GM12878 (cell line): ENCODE measurements around the gene SULT2B1. TPM values are rescaled to one million over a fixed set of nuclear protein-coding genes. Genes with fewer than 3 reads are reported as not detected.

Source experiments
- ATAC-seq: fragments of 200-7000 bp; cut with Tn5 transposase; 3 replicates; pipeline ENCODE4 v1.9.1; 2020; ENCODE audit warnings: mild to moderate bottlenecking, moderate library complexity
- BruUV-seq: library from RNA; stranded (reverse); fragments of 400-500 nt; replicated peaks from 2 replicates; lab custom pipeline; 2021; lab: Mats Ljungman, UMichigan
- CTCF ChIA-PET: fragments of 300-600 bp; sonication (Branson Sonifier 250); formaldehyde crosslinking; extraction: SDS; loops from one replicate; lab custom pipeline; 2021; ENCODE audit warnings: inconsistent platforms; lab: Yijun Ruan, JAX
- POLR2A ChIA-PET: fragments of 350-600 bp; formaldehyde crosslinking; extraction: SDS; loops from one replicate; lab custom pipeline; 2021; ENCODE audit warnings: inconsistent platforms; lab: Charles Lee
- RAD21 ChIA-PET: fragments of 300-600 bp; sonication (Branson Sonifier 250); formaldehyde crosslinking; loops from one replicate; lab custom pipeline; 2023; ENCODE audit warnings: antibody characterized with exemption; ENCODE audit not compliant: unreplicated experiment; lab: Charles Lee
- SMC1A ChIA-PET: fragments of 300-600 bp; sonication (Branson Sonifier 250); formaldehyde crosslinking; loops from one replicate; lab custom pipeline; 2023; ENCODE audit not compliant: unreplicated experiment, uncharacterized antibody; lab: Charles Lee
- DNase-seq: peaks from one replicate; pipeline ENCODE4 v3.0.0-alpha.2; 2011; ENCODE audit warnings: low read depth, low spot score
- FAIRE-seq: peaks from 3 replicates; lab custom pipeline; 2011; peaks lifted over from hg19 to GRCh38; lab: Jason Lieb, UNC
- H2AFZ ChIP-seq: 2 replicates; pipeline ENCODE4 v1.6.0; 2011; ENCODE audit warnings: low read depth, low read length, control low read depth; ENCODE audit not compliant: control insufficient read depth
- H3K27ac ChIP-seq: 2 replicates; pipeline ENCODE4 v1.5.1; 2011; ENCODE audit warnings: control low read depth; ENCODE audit not compliant: control insufficient read depth, insufficient read depth
- H3K27me3 ChIP-seq, 2 experiments: replicated peaks in 1 of 2; 2 replicates each; pipeline versions ENCODE4 v1.6.0 to v1.6.1; 2011; ENCODE audit warnings: low read length in 1 of 2; ENCODE audit not compliant: control insufficient read depth in 2 of 2, insufficient read depth in 2 of 2
- H3K36me3 ChIP-seq, 2 experiments: 2 replicates each; pipeline ENCODE4 v1.5.1; 2011; ENCODE audit warnings: low read length in 1 of 2; ENCODE audit not compliant: control insufficient read depth in 2 of 2, insufficient read depth in 2 of 2
- H3K4me1 ChIP-seq: 2 replicates; pipeline ENCODE4 v1.6.1; 2011; ENCODE audit warnings: mild to moderate bottlenecking, low read length, moderate library complexity, mixed read lengths; ENCODE audit not compliant: control insufficient read depth, insufficient read depth
- H3K4me2 ChIP-seq: 2 replicates; pipeline ENCODE4 v1.6.0; 2011; ENCODE audit warnings: control low read depth; ENCODE audit not compliant: control insufficient read depth, insufficient read depth
- H3K4me3 ChIP-seq: fragments of 200-600 bp; sonication (generic); 2 replicates; pipeline ENCODE4 v1.5.1; 2016
- H3K79me2 ChIP-seq: 2 replicates; pipeline ENCODE4 v1.6.0; 2011; ENCODE audit warnings: low read length; ENCODE audit not compliant: control insufficient read depth, insufficient read depth
- H3K9ac ChIP-seq: 2 replicates; pipeline ENCODE4 v1.8.0; 2011; ENCODE audit warnings: low read length, control low read depth, mixed read lengths; ENCODE audit not compliant: control insufficient read depth, insufficient read depth
- H3K9me3 ChIP-seq: replicated peaks from 3 replicates; pipeline ENCODE4 v1.5.1; 2011; ENCODE audit warnings: mild to moderate bottlenecking, low read length; ENCODE audit not compliant: control insufficient read depth, insufficient read depth
- H4K20me1 ChIP-seq: 2 replicates; pipeline ENCODE4 v1.6.0; 2011; ENCODE audit not compliant: control insufficient read depth, insufficient read depth
- BMI1 ChIP-seq: fragments of 450-650 bp; IDR thresholded peaks from 2 replicates; pipeline ENCODE4 v1.6.1; 2016; ENCODE audit warnings: mild to moderate bottlenecking, moderate library complexity, borderline replicate concordance
- SMC3 ChIP-seq: IDR thresholded peaks from 2 replicates; pipeline ENCODE4 v1.6.1; 2011; ENCODE audit warnings: low read length, improper control_type of control experiment, borderline replicate concordance
- SREBF2 ChIP-seq: IDR thresholded peaks from 2 replicates; pipeline ENCODE4 v1.6.1; 2012; ENCODE audit warnings: mild to moderate bottlenecking, low read length
- WGBS: methylation state at CpG from one replicate; pipeline ENCODE4 v1.1.6; 2016; ENCODE audit warnings: low lambda C conversion rate; ENCODE audit not compliant: insufficient replicate concordance, insufficient coverage; ENCODE audit errors: missing lambda C conversion rate; 5-methylcytosine and 5-hydroxymethylcytosine counted together
- in situ Hi-C: fragments of 300-500 bp; cut with MboI; formaldehyde crosslinking; loops from 9 replicates; pipeline ENCODE4 v1.14.3; 2018; ENCODE audit warnings: mixed read lengths
- intact Hi-C: fragments of 100-400 bp; cut with micrococcal nuclease; formaldehyde crosslinking; loops from one replicate; pipeline ENCODE4 v1.14.2; 2022; ENCODE audit not compliant: unreplicated experiment
- polyA plus RNA-seq, 11 experiments: library from polyadenylated mRNA; depleted of rRNA in 4 of 11; unstranded in 6 of 11; stranded (reverse) in 5 of 11; fragments of >200 nt; fragmentation: Nextera tagmentation in 4 of 11; fragmentation: Illumina TruSeq in 1 of 11; extraction: Ambion mirVana in 4 of 11; extraction: Trizol in 1 of 11; gene quantifications; 1 replicate in 1 of 11; 2 replicates in 10 of 11; pipeline versions ENCODE4 v1.2.1 to v1.2.3, GENCODE V29; 2011 to 2016; ENCODE audit warnings: inconsistent platforms in 2 of 11, missing spikeins in 2 of 11, low read depth in 1 of 11
- total RNA-seq, 4 experiments: library from RNA; depleted of rRNA in 3 of 4; stranded (reverse); fragments of >200 nt in 3 of 4; fragmentation: Illumina TruSeq in 1 of 4; extraction: Trizol in 1 of 4; gene quantifications; 2 replicates each; pipeline versions ENCODE4 v1.2.1 to v1.2.3, GENCODE V29; 2013 to 2021
- TF ChIP-seq, protein P1 (sequence below): IDR thresholded peaks from 2 replicates; pipeline ENCODE4 v1.6.1; 2011; ENCODE audit warnings: mild to moderate bottlenecking, low read depth, low read length, moderate library complexity; ENCODE audit not compliant: insufficient replicate concordance

Gene SULT2B1
- total and polyA plus RNA-seq, 10 of the 15 experiments (the other 5 are each of a cell fraction or from before 2014, with no cell fraction given): 0.11 to 0.14 TPM; not detected in 8

DNA sequence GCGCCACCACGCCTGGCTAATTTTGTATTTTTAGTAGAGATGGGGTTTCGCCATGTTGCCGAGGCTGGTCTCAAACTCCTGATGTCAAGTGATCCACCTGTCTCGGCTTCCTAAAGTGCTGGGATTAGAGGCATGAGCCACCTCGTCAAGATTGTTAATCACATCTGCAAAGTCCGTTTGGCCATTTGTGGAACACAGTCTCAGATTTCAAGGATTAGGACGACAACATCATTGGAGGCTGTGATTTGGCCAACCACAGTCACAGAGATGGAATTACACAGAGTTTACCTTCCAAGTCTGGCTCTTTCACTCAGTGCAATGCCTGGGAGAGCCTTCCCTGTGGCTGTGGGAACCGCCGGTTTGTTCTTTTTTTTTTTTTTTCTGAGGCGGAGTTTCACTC lies 17.8 kb downstream of the SULT2B1 start:
- WGBS: 54% methylated on average over 10 of the region's 11 CpGs
- Histone ChIP-seq H3K4me2 (no peak overlapping the region), H3K27ac (no peak overlapping the region), H3K9ac (no peak overlapping the region), H3K79me2 (no peaks in the 10 kb centered on the region), H3K27me3 (peaks cover 0 to 3% of the 10 kb centered on the region in 2 experiments; a peak in 2 of 4 replicates), H3K4me1 (no peaks in the 10 kb centered on the region), H2AFZ (no peak overlapping the region), H4K20me1 (no peaks in the 10 kb centered on the region), H3K4me3 (no peak overlapping the region), H3K36me3 (no peaks in the 10 kb centered on the region), H3K9me3 (no peaks in the 10 kb centered on the region)
- intact Hi-C loops (no loop called here), in situ Hi-C loops (loop anchor here (25.0 kb wide), 1 partner anchor 708 kb away; the partner anchor contains the start of gene TPRX2)
- FAIRE-seq (no peak), ATAC-seq (no peak), DNase-seq (no peak)
- SMC1A ChIA-PET: no interaction called here
- TF ChIP-seq BMI1: no peak
- TF ChIP-seq, protein P1, sequence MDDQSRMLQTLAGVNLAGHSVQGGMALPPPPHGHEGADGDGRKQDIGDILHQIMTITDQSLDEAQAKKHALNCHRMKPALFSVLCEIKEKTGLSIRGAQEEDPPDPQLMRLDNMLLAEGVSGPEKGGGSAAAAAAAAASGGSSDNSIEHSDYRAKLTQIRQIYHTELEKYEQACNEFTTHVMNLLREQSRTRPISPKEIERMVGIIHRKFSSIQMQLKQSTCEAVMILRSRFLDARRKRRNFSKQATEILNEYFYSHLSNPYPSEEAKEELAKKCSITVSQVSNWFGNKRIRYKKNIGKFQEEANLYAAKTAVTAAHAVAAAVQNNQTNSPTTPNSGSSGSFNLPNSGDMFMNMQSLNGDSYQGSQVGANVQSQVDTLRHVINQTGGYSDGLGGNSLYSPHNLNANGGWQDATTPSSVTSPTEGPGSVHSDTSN: no peak
- TF ChIP-seq SREBF2: no peak
- TF ChIP-seq SMC3: no peak
- CTCF ChIA-PET: interaction anchor here (1.3 kb wide), 1 partner anchor 15 kb away, joined by 3 read pairs; no protein-coding TSS in a partner anchor
- POLR2A ChIA-PET: no interaction called here
- BruUV-seq: no TSS peak
- RAD21 ChIA-PET: no interaction called here
